ENCODE measurements around the gene APOLD1. TPM values are rescaled to one million over a fixed set of nuclear protein-coding genes. Genes with fewer than 3 reads are reported as not detected.

APOLD1 gene
- total RNA-seq, 1 donor from 2014 or later = 0.70 TPM

- H3K27me3 Mint-ChIP-seq (ENCODE audit: low read depth, unreplicated experiment) = no peaks in the 10 kb centered on the region
- peaks cover 11% of the 10 kb centered on the region for H3K36me3 ChIP-seq (ENCODE audit: insufficient read depth, low read length)
- no peak overlapping the region for H3K4me3 Mint-ChIP-seq (ENCODE audit: unreplicated experiment)
- H3K27ac ChIP-seq (ENCODE audit: low read depth, low read length) = no peak overlapping the region
- no peaks in the 10 kb centered on the region for H3K27me3 ChIP-seq (ENCODE audit: insufficient read depth, low read length)
- no peak overlapping the region for H3K4me3 ChIP-seq (ENCODE audit: insufficient read depth, low read depth, low read length)
- H3K79me2 ChIP-seq (ENCODE audit: insufficient read depth, low read length) = peaks cover 41% of the 10 kb centered on the region
- H3K9me3 ChIP-seq (ENCODE audit: insufficient read depth, low read depth, low read length) = no peaks in the 10 kb centered on the region
- no peak overlapping the region for H3K27ac Mint-ChIP-seq (ENCODE audit: unreplicated experiment)
- peaks cover 7% of the 10 kb centered on the region for H3K36me3 Mint-ChIP-seq (ENCODE audit: low read depth, unreplicated experiment)
- TF ChIP-seq CTCF (IDR thresholded peaks at IDR 0.05; ENCODE audit: insufficient read depth, low read depth, low read length) (no peak), EZH2 (IDR thresholded peaks at IDR 0.05; ENCODE audit: insufficient read depth, low read length) (no peak)
- H3K4me2 ChIP-seq (ENCODE audit: low read length) = no peak overlapping the region
- H3K4me1 Mint-ChIP-seq (ENCODE audit: low read depth, unreplicated experiment) = peaks cover 20% of the 10 kb centered on the region
- DNase-seq (ENCODE audit: low read depth) = no peak
- H3K9ac ChIP-seq (ENCODE audit: low read length) = no peak overlapping the region
- no peak overlapping the region for H2AFZ ChIP-seq (ENCODE audit: low read depth, low read length)
- H3K4me1 ChIP-seq (ENCODE audit: insufficient read depth, low read length) = peaks cover 29% of the 10 kb centered on the region
- H3K9me3 Mint-ChIP-seq (ENCODE audit: unreplicated experiment) = no peaks in the 10 kb centered on the region
- no peak for FAIRE-seq
- H4K20me1 ChIP-seq (ENCODE audit: insufficient read depth, low read length) = no peaks in the 10 kb centered on the region
These were observed 26.7 kb downstream of the APOLD1 start for GRCh38 chr12:12812174-12812573.

- peak overlapping the region; percentile 94 for H3K27ac Mint-ChIP-seq (ENCODE audit: unreplicated experiment)
- Histone ChIP-seq H3K27me3 (ENCODE audit: insufficient read depth, low read length) (no peaks in the 10 kb centered on the region), H3K9ac (ENCODE audit: low read length) (no peak overlapping the region), H3K4me3 (ENCODE audit: insufficient read depth, low read depth, low read length) (no peak overlapping the region), H2AFZ (ENCODE audit: low read depth, low read length) (no peak overlapping the region), H3K79me2 (ENCODE audit: insufficient read depth, low read length) (peaks cover 46% of the 10 kb centered on the region), H4K20me1 (ENCODE audit: insufficient read depth, low read length) (no peaks in the 10 kb centered on the region), H3K4me2 (ENCODE audit: low read length) (peak overlapping the region; percentile 86), H3K27ac (ENCODE audit: low read depth, low read length) (peak overlapping the region; percentile 96), H3K9me3 (ENCODE audit: insufficient read depth, low read depth, low read length) (no peaks in the 10 kb centered on the region), H3K4me1 (ENCODE audit: insufficient read depth, low read length) (peaks cover 27% of the 10 kb centered on the region), H3K36me3 (ENCODE audit: insufficient read depth, low read length) (peaks cover 11% of the 10 kb centered on the region)
- DNase-seq (ENCODE audit: low read depth) (no peak), FAIRE-seq (no peak)
- no peaks in the 10 kb centered on the region for H3K27me3 Mint-ChIP-seq (ENCODE audit: low read depth, unreplicated experiment)
- TF ChIP-seq EZH2 (IDR thresholded peaks at IDR 0.05; ENCODE audit: insufficient read depth, low read length) (no peak), CTCF (IDR thresholded peaks at IDR 0.05; ENCODE audit: insufficient read depth, low read depth, low read length) (no peak)
- no peaks in the 10 kb centered on the region for H3K9me3 Mint-ChIP-seq (ENCODE audit: unreplicated experiment)
- H3K36me3 Mint-ChIP-seq (ENCODE audit: low read depth, unreplicated experiment) = peaks cover 7% of the 10 kb centered on the region
- H3K4me3 Mint-ChIP-seq (ENCODE audit: unreplicated experiment) = peak overlapping the region; percentile 98
- peaks cover 21% of the 10 kb centered on the region for H3K4me1 Mint-ChIP-seq (ENCODE audit: low read depth, unreplicated experiment)
These were observed 27.2 kb downstream of the APOLD1 start for GRCh38 chr12:12812618-12813119.
